HL-60/S4 treated with retinoic acid at 250 ng/mL for 4 days and 3 days (cell line): ENCODE data around the gene CAGE1.
"Not testable (repeated sequence)": the region's sequence is repeated elsewhere in the genome, so short reads cannot be mapped to it uniquely, and the experiment has no call there.

Source experiments
- in situ Hi-C: fragments of 300-500 bp; cut with MboI; formaldehyde crosslinking; loops from 2 replicates; pipeline ENCODE4 v1.7.0; 2022; ENCODE audit warnings: low sequenced_read_pairs

CAGE1 gene

GRCh38 chr6:7341271-7341670 is 48.3 kb downstream of the CAGE1 start:
- in situ Hi-C loops = no loop called here

- in situ Hi-C loops = not testable (repeated sequence)
Measured at GRCh38 chr6:7339007-7339732, 50.4 kb downstream of the CAGE1 start.

GRCh38 chr6:7338031-7338430 is 51.5 kb downstream of the CAGE1 start:
- in situ Hi-C loops = no loop called here

- in situ Hi-C loops = no loop called here
Measured at GRCh38 chr6:7335519-7335918, 54.0 kb downstream of the CAGE1 start.

GRCh38 chr6:7334685-7335084 is 54.9 kb downstream of the CAGE1 start:
- in situ Hi-C loops = no loop called here

GRCh38 chr6:7332090-7332745 is 57.3 kb downstream of the CAGE1 start:
- in situ Hi-C loops = no loop called here

GRCh38 chr6:7331452-7331851 is 58.1 kb downstream of the CAGE1 start:
- in situ Hi-C loops = no loop called here

DNA sequence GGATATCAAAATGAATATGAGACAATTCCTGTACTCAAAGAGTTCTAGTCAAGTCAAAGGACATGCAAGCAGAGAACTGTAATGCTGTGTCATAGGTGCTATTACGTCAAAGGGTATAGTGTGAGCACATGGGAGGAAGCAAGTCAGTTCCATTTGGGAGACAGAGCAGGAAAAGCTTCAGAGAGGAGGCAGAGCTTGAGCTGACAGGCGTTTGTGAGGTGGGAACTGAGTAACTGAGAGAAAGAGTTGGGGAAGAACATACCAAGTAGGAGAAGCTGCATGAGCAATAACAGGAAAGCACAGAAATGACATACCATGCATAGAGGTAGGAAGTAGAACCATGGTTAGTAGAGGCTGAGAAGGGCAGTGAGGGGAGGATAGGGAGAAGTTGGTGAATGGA is 61.3 kb downstream of the CAGE1 start:
- in situ Hi-C loops = no loop called here

GRCh38 chr6:7325750-7326149 is 63.8 kb downstream of the CAGE1 start:
- in situ Hi-C loops = no loop called here

- in situ Hi-C loops = no loop called here
Measured at GRCh38 chr6:7324520-7324919, 65.0 kb downstream of the CAGE1 start.

- in situ Hi-C loops = no loop called here
Measured at GRCh38 chr6:7323074-7323473, 66.5 kb downstream of the CAGE1 start.

GRCh38 chr6:7321866-7322265 is 67.7 kb downstream of the CAGE1 start:
- in situ Hi-C loops = not testable (repeated sequence)

GRCh38 chr6:7319406-7319805 is 70.1 kb downstream of the CAGE1 start:
- in situ Hi-C loops = not testable (repeated sequence)

DNA sequence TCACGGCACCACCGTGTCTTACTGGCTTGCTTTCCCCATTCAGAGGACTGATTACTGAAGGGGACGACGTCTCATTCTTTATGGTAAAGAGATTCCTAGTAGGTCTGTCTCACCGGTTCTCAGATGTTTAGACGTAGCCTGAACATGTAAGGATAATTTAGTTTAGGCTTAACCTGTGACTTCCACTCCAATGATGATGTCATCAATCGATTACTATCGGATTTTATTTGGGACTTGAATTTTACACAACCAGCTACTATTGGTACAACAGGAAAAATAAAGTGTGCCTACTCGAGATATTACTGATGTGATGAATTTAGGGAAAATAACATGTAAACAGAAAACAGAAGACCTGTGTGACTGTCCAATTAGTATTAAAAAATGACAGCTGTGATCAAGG is 72.0 kb downstream of the CAGE1 start:
- in situ Hi-C loops = no loop called here

- in situ Hi-C loops = no loop called here
Measured at GRCh38 chr6:7316658-7317533, 72.6 kb downstream of the CAGE1 start.

GRCh38 chr6:7315948-7316365 is 73.6 kb downstream of the CAGE1 start:
- in situ Hi-C loops = no loop called here

GRCh38 chr6:7315087-7315947 is 74.2 kb downstream of the CAGE1 start:
- in situ Hi-C loops = not testable (repeated sequence)

DNA sequence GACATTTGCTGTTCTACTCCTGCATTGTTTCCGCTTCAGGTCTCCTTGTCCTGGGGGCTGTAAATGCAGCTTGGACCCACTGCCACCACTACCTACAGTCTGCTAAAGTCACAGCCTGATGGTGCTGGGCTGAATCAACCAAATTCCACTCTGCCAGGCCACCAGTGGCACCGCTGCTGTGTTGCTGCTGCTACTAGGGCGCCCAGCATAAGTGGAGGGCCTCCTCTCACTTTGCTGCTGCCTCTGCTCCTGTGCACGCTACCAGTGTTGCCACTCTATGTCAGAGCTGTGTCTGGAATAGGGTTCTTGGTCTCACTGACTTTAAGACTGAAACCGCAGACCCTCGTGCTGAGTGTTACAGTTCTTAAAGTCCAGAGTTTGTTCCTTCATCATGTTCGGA is 75.1 kb downstream of the CAGE1 start:
- in situ Hi-C loops = no loop called here

DNA sequence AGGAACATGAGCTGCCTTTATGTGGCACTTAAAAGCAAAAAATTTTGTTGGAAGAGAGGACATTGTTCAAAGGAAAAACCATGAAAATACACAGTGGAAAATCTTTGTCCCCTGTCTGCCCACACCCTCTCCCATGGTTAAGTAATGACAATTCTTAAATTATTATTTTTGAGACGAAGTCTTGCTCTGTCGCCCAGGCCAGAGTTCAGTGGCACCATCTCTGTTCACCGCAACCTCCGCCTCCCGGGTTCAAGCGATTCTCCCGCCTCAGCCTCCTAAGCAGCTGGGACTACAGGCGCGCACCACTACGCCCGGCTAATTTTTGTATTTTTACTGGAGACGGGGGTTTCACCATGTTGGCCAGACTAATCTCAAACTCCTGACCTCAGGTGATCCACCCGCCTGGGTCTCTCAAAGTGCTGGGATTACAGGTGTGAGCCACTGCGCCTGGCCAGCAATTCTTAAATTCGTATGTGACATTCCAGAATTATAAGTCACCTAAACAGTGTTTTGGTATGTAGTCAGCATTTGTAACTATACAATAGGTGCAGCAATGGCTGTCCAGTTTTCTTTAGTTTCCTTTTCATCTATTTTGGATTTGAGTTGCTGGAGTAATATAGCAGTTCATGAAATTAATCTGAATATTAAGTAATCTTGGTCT is 75.9 kb downstream of the CAGE1 start:
- in situ Hi-C loops = no loop called here
